ENCODE measurements around the gene CASZ1. TPM values are rescaled to one million over a fixed set of nuclear protein-coding genes. Genes with fewer than 3 reads are reported as not detected.

Gene CASZ1
- total RNA-seq, 8 experiments from 2014 or later, result 0.46 to 15.1 (median 6.4) TPM

GRCh38 chr1:10665930-10666850, 130.3 kb downstream of the CASZ1 start:
- in situ Hi-C loops (cut with MboI; ENCODE audit: low pct_unique_long_range_greater_than_20kb in 2 of 9, low sequenced_read_pairs in 9 of 9, unreplicated experiment in 9 of 9), result no loop called here
- no peak overlapping the region for H3K27ac ChIP-seq
- no peak for ATAC-seq (replicated peaks in 6 of 8)
- 54 to 93% (median 75%) methylated on average over 3 to 23 of the region's 36 CpGs; no CpG with 5 or more reads in 4 of the 10 experiments for WGBS, 10 experiments
- H3K4me3 ChIP-seq, result no peak overlapping the region
- H3K4me1 ChIP-seq (replicated peaks in 1 of 2), result peaks cover 63 to 81% of the 10 kb centered on the region in 2 donors

GRCh38 chr1:10665226-10665625, 131.2 kb downstream of the CASZ1 start:
- Histone ChIP-seq H3K4me1 (replicated peaks in 1 of 2) (peaks cover 54 to 71% of the 10 kb centered on the region in 2 donors), H3K4me3 (no peak overlapping the region), H3K27ac (no peak overlapping the region)
- no peak for ATAC-seq (replicated peaks in 6 of 8)
- in situ Hi-C loops (cut with MboI; ENCODE audit: low pct_unique_long_range_greater_than_20kb in 2 of 9, low sequenced_read_pairs in 9 of 9, unreplicated experiment in 9 of 9), result no loop called here
- 43 to 100% (median 91%) methylated on average over 2 to 14 of the region's 31 CpGs; no CpG with 5 or more reads in 6 of the 10 experiments for WGBS, 10 experiments

GRCh38 chr1:10664251-10664650, 132.2 kb downstream of the CASZ1 start:
- peak in 1 of 8 experiments; percentile 6 for ATAC-seq (replicated peaks in 6 of 8)
- H3K27ac ChIP-seq, result peak overlapping the region in 1 of 2 donors; percentile 63
- WGBS, 10 experiments, result 10 to 32% (median 10%) methylated on average over 2 to 7 of the region's 15 CpGs; no CpG with 5 or more reads in 6 of the 10 experiments

GRCh38 chr1:10663678-10664035, 132.8 kb downstream of the CASZ1 start:
- H3K4me3 ChIP-seq, result no peak overlapping the region
- in situ Hi-C loops (cut with MboI; ENCODE audit: low pct_unique_long_range_greater_than_20kb in 2 of 9, low sequenced_read_pairs in 9 of 9, unreplicated experiment in 9 of 9), result no loop called here
- peaks cover 38 to 56% of the 10 kb centered on the region in 2 donors for H3K4me1 ChIP-seq (replicated peaks in 1 of 2)
- 12% methylated on average over 9 of the region's 15 CpGs; no CpG with 5 or more reads in 9 of the 10 experiments for WGBS, 10 experiments
- ATAC-seq (replicated peaks in 6 of 8), result peak; percentile 83 to 98 (median 90)
- H3K27ac ChIP-seq, result peak overlapping the region in 1 of 2 donors; percentile 63

More at GRCh38 chr1:10664251-10664650, 132.2 kb downstream of the CASZ1 start:
- in situ Hi-C loops (cut with MboI; ENCODE audit: low pct_unique_long_range_greater_than_20kb in 2 of 9, low sequenced_read_pairs in 9 of 9, unreplicated experiment in 9 of 9), result no loop called here
- Histone ChIP-seq H3K4me3 (no peak overlapping the region), H3K4me1 (replicated peaks in 1 of 2) (peaks cover 44 to 62% of the 10 kb centered on the region in 2 donors)

- ATAC-seq (replicated peaks in 6 of 8), result peak in 5 of 8 experiments; percentile 1 to 13 (median 5)
These were observed 133.4 kb downstream of the CASZ1 start for GRCh38 chr1:10662824-10663677.

GRCh38 chr1:10662090-10662688, 134.3 kb downstream of the CASZ1 start:
- peaks cover 24 to 47% of the 10 kb centered on the region in 2 donors for H3K4me1 ChIP-seq (replicated peaks in 1 of 2)
- H3K4me3 ChIP-seq, result no peak overlapping the region
- in situ Hi-C loops (cut with MboI; ENCODE audit: low pct_unique_long_range_greater_than_20kb in 2 of 9, low sequenced_read_pairs in 9 of 9, unreplicated experiment in 9 of 9), result no loop called here
- H3K27ac ChIP-seq, result no peak overlapping the region
- no peak for ATAC-seq (replicated peaks in 6 of 8)
- WGBS, 10 experiments, result 88 to 100% (median 98%) methylated on average over 1 to 8 of the region's 8 CpGs; no CpG with 5 or more reads in 3 of the 10 experiments

More at GRCh38 chr1:10662824-10663677, 133.4 kb downstream of the CASZ1 start:
- Histone ChIP-seq H3K27ac (peak overlapping the region in 1 of 2 donors; percentile 63), H3K4me1 (replicated peaks in 1 of 2) (peaks cover 32 to 50% of the 10 kb centered on the region in 2 donors), H3K4me3 (no peak overlapping the region)
- WGBS, 10 experiments, result 28 to 75% (median 67%) methylated on average over 1 to 9 of the region's 26 CpGs; no CpG with 5 or more reads in 7 of the 10 experiments
- in situ Hi-C loops (cut with MboI; ENCODE audit: low pct_unique_long_range_greater_than_20kb in 2 of 9, low sequenced_read_pairs in 9 of 9, unreplicated experiment in 9 of 9), result no loop called here

- in situ Hi-C loops (cut with MboI; ENCODE audit: low pct_unique_long_range_greater_than_20kb in 2 of 9, low sequenced_read_pairs in 9 of 9, unreplicated experiment in 9 of 9), result no loop called here
- Histone ChIP-seq H3K27ac (no peak overlapping the region), H3K4me1 (replicated peaks in 1 of 2) (peaks cover 24 to 47% of the 10 kb centered on the region in 2 donors), H3K4me3 (no peak overlapping the region)
- ATAC-seq (replicated peaks in 6 of 8), result no peak
- 76 to 100% (median 95%) methylated on average over 1 to 5 of the region's 5 CpGs; no CpG with 5 or more reads in 2 of the 10 experiments for WGBS, 10 experiments
These were observed 135.0 kb downstream of the CASZ1 start for GRCh38 chr1:10661453-10661852.

- in situ Hi-C loops (cut with MboI; ENCODE audit: low pct_unique_long_range_greater_than_20kb in 2 of 9, low sequenced_read_pairs in 9 of 9, unreplicated experiment in 9 of 9), result no loop called here
- peaks cover 21 to 41% of the 10 kb centered on the region in 2 donors for H3K4me1 ChIP-seq (replicated peaks in 1 of 2)
- 67 to 100% (median 82%) methylated on average over 1 to 27 of the region's 52 CpGs; no CpG with 5 or more reads in 5 of the 10 experiments for WGBS, 10 experiments
- no peak overlapping the region for H3K27ac ChIP-seq
- H3K4me3 ChIP-seq, result no peak overlapping the region
- ATAC-seq (replicated peaks in 6 of 8), result no peak
These were observed 136.6 kb downstream of the CASZ1 start for GRCh38 chr1:10659646-10660540.

- no peak for ATAC-seq (replicated peaks in 6 of 8)
- H3K4me3 ChIP-seq, result no peak overlapping the region
- peaks cover 17 to 34% of the 10 kb centered on the region in 2 donors for H3K4me1 ChIP-seq (replicated peaks in 1 of 2)
- H3K27ac ChIP-seq, result no peak overlapping the region
- in situ Hi-C loops (cut with MboI; ENCODE audit: low pct_unique_long_range_greater_than_20kb in 2 of 9, low sequenced_read_pairs in 9 of 9, unreplicated experiment in 9 of 9), result no loop called here
- WGBS, 10 experiments, result 90 to 100% (median 96%) methylated on average over 1 to 5 of the region's 18 CpGs; no CpG with 5 or more reads in 7 of the 10 experiments
These were observed 137.2 kb downstream of the CASZ1 start for GRCh38 chr1:10659218-10659617.

- 56 to 74% (median 71%) methylated on average over 5 to 10 of the region's 19 CpGs; no CpG with 5 or more reads in 7 of the 10 experiments for WGBS, 10 experiments
- no peak for ATAC-seq (replicated peaks in 6 of 8)
- H3K4me1 ChIP-seq (replicated peaks in 1 of 2), result peaks cover 10 to 27% of the 10 kb centered on the region in 2 donors
- no peak overlapping the region for H3K27ac ChIP-seq
- H3K4me3 ChIP-seq, result no peak overlapping the region
- in situ Hi-C loops (cut with MboI; ENCODE audit: low pct_unique_long_range_greater_than_20kb in 2 of 9, low sequenced_read_pairs in 9 of 9, unreplicated experiment in 9 of 9), result no loop called here
These were observed 137.9 kb downstream of the CASZ1 start for GRCh38 chr1:10658396-10659066.

- in situ Hi-C loops (cut with MboI; ENCODE audit: low pct_unique_long_range_greater_than_20kb in 2 of 9, low sequenced_read_pairs in 9 of 9, unreplicated experiment in 9 of 9), result no loop called here
- ATAC-seq (replicated peaks in 6 of 8), result peak in 7 of 8 experiments; percentile 40 to 92 (median 84)
- 0 to 56% (median 50%) methylated on average over 3 to 12 of the region's 29 CpGs; no CpG with 5 or more reads in 7 of the 10 experiments for WGBS, 10 experiments
- Histone ChIP-seq H3K4me3 (no peak overlapping the region), H3K27ac (no peak overlapping the region), H3K4me1 (replicated peaks in 1 of 2) (peaks cover under 1 to 17% of the 10 kb centered on the region in 2 donors)
These were observed 139.2 kb downstream of the CASZ1 start for GRCh38 chr1:10657088-10657847.

All from motor neuron (in vitro differentiated cells).